Thyroid gland (tissue), 4 donors: Measurements from ENCODE around the gene USP19.

Source experiments
- CTCF ChIP-seq, 6 experiments: fragments of 200-600 bp in 3 of 6; fragments of 450-650 bp in 3 of 6; sonication (generic) in 3 of 6; IDR thresholded peaks; one replicate each; pipeline ENCODE4 v1.5.1; 2016 to 2019; ENCODE audit warnings: antibody characterized with exemption in 6 of 6, mild to moderate bottlenecking in 2 of 6, inconsistent platforms in 1 of 6, moderate library complexity in 1 of 6
- POLR2A ChIP-seq, 2 donors: fragments of 450-650 bp; IDR thresholded peaks; one replicate each; pipeline ENCODE4 v1.6.1; 2017; ENCODE audit warnings: antibody characterized with exemption in 2 of 2, mild to moderate bottlenecking in 2 of 2, moderate library complexity in 1 of 2

DNA sequence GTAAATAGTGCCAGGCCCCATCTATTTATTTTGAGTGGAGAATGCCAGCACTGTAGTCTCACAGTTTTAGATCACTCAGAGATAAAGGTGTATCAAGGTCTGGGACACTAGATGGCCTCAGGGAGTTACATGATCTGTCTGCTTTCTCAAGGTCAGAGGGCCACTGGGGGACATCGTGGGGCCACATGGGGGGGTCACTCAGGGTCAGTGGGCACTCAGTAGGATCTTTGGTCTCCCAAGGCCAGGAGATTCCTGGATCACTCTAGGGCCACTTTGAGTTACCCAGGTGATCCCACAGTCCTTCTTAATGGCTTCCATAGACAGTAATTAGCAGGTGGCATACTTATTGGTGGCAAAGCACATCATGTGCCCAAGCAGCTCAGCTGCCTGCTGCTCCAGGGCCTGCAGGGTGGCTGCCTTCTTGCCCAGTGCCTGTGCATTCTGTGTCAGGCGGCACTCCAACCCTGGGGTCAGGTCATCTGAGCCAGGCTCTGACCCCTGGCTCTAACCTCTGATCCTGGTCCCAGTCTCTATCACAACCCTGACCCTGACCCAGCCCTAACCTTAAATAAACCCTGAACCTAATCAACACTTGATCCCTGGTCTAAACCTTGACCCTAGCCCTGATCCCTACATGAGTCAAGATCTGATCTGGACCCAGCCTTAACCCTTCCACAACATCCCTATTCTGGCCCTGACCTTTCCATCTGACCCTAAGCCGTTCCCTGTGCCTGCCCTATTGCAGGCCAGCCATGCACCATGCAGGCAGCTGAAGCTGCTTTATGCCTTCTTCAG, 14.0 kb upstream of the USP19 start:
- TF ChIP-seq CTCF (IDR thresholded peaks at IDR 0.05) = peak in 2 of 6 experiments; percentile 4 to 9
- TF ChIP-seq POLR2A (IDR thresholded peaks at IDR 0.05) = no peak
